ENCODE results near the gene CDKN1A. TPM values are rescaled to one million over a fixed set of nuclear protein-coding genes. Genes with fewer than 3 reads are reported as not detected.

CDKN1A gene
- total RNA-seq, 2 donors from 2014 or later: 31.5 to 83.0 TPM

GRCh38 chr6:36671687-36672375 lies 6.7 kb upstream of the CDKN1A start:
- ATAC-seq (no peak), DNase-seq (no peak)
- intact Hi-C loops (cut with DNase I): no loop called here

GRCh38 chr6:36673882-36674281 lies 4.6 kb upstream of the CDKN1A start:
- intact Hi-C loops (cut with DNase I): no loop called here
- ATAC-seq: no peak
- no peak for DNase-seq

- DNase-seq (no peak), ATAC-seq (no peak)
- intact Hi-C loops (cut with DNase I): no loop called here
These were observed 3.6 kb upstream of the CDKN1A start for GRCh38 chr6:36674942-36675341.

- no peak for ATAC-seq
- no peak for DNase-seq
- intact Hi-C loops (cut with DNase I): no loop called here
These were observed 2.1 kb upstream of the CDKN1A start for GRCh38 chr6:36676141-36677058.

GRCh38 chr6:36677059-36677749 lies 1.3 kb upstream of the CDKN1A start:
- ATAC-seq: no peak

GRCh38 chr6:36677753-36678487 lies 594 bp upstream of the CDKN1A start:
- no peak for DNase-seq
- intact Hi-C loops (cut with DNase I): no loop called here
- no peak for ATAC-seq

More at GRCh38 chr6:36677059-36677749, 1.3 kb upstream of the CDKN1A start:
- intact Hi-C loops (cut with DNase I): no loop called here
- DNase-seq: no peak

GRCh38 chr6:36679043-36679833 lies 724 bp downstream of the CDKN1A start:
- intact Hi-C loops (cut with DNase I): no loop called here
- ATAC-seq (peak; percentile 32 to 43), DNase-seq (peak; percentile 85)

GRCh38 chr6:36682328-36683144 lies 4.0 kb downstream of the CDKN1A start:
- peak; percentile 42 for DNase-seq
- intact Hi-C loops (cut with DNase I): loop anchor here (5.0 to 10.0 kb wide), 3 partner anchors 60 to 258 kb away; no protein-coding TSS in a partner anchor
- ATAC-seq: no peak

- ATAC-seq: no peak
- DNase-seq: no peak
- intact Hi-C loops (cut with DNase I): loop anchor here (5.0 to 10.0 kb wide), 3 partner anchors 61 to 258 kb away; no protein-coding TSS in a partner anchor
These were observed 4.7 kb downstream of the CDKN1A start for GRCh38 chr6:36683145-36683655.

GRCh38 chr6:36683656-36684446 lies 5.3 kb downstream of the CDKN1A start:
- intact Hi-C loops (cut with DNase I): loop anchor here (5.0 to 10.0 kb wide), 3 partner anchors 62 to 259 kb away; no protein-coding TSS in a partner anchor
- ATAC-seq (no peak), DNase-seq (no peak)

GRCh38 chr6:36684447-36684812 lies 5.9 kb downstream of the CDKN1A start:
- ATAC-seq: no peak

GRCh38 chr6:36685166-36685924 lies 6.8 kb downstream of the CDKN1A start:
- intact Hi-C loops (cut with DNase I): loop anchor here in 1 of 2 donors (5.0 to 10.0 kb wide), 3 partner anchors 37 to 261 kb away; no protein-coding TSS in a partner anchor
- no peak for DNase-seq
- ATAC-seq: no peak

More at GRCh38 chr6:36684447-36684812, 5.9 kb downstream of the CDKN1A start:
- intact Hi-C loops (cut with DNase I): loop anchor here (5.0 to 10.0 kb wide), 3 partner anchors 62 to 260 kb away; no protein-coding TSS in a partner anchor
- no peak for DNase-seq

- intact Hi-C loops (cut with DNase I): loop anchor here in 1 of 2 donors (5.0 to 10.0 kb wide), 3 partner anchors 36 to 261 kb away; no protein-coding TSS in a partner anchor
- DNase-seq (peak; percentile 56), ATAC-seq (peak in 1 of 2 donors; percentile 5)
These were observed 7.6 kb downstream of the CDKN1A start for GRCh38 chr6:36685926-36686667.

Data from left cardiac atrium (tissue), 4 donors.